HFFc6 (cell line): Measurements from ENCODE around the gene RAP1GAP2. TPM values are rescaled to one million over a fixed set of nuclear protein-coding genes. Genes with fewer than 3 reads are reported as not detected.
A peak's percentile ranks its signal among the peaks of the same experiment; 100 is the strongest.

Experiments
- DNase-seq: peaks from one replicate; pipeline ENCODE4 v3.0.0-alpha.2; 2018
- H3K27ac Mint-ChIP-seq: 2 replicates; pipeline ENCODE4 v1.8.0; 2020; ENCODE audit warnings: mild to moderate bottlenecking, mixed read lengths
- H3K27me3 Mint-ChIP-seq: 2 replicates; pipeline ENCODE4 v1.8.0; 2021; ENCODE audit warnings: mild to moderate bottlenecking, moderate library complexity, mixed read lengths; ENCODE audit not compliant: insufficient read depth
- H3K36me3 Mint-ChIP-seq: 2 replicates; pipeline ENCODE4 v1.8.0; 2021; ENCODE audit warnings: low read depth, mixed read lengths
- H3K4me1 Mint-ChIP-seq: 2 replicates; pipeline ENCODE4 v1.8.0; 2020; ENCODE audit warnings: low read depth, mixed read lengths
- H3K4me3 Mint-ChIP-seq: 2 replicates; pipeline ENCODE4 v1.8.0; 2020; ENCODE audit warnings: mild to moderate bottlenecking, moderate library complexity, mixed read lengths
- H3K9me3 Mint-ChIP-seq: 2 replicates; pipeline ENCODE4 v1.8.0; 2020; ENCODE audit warnings: mild to moderate bottlenecking, mixed read lengths
- total RNA-seq, 6 experiments: library from RNA; stranded (reverse); fragmentation: NEBNext Ultra II Directional; extraction: Animal tissue kit (Norgen Biotek cat#: 25700); gene quantifications; 2 replicates in 1 of 6; 3 replicates in 5 of 6; pipeline ENCODE4 v1.2.3, GENCODE V29; 2021
- TF ChIP-seq, protein P1 (sequence below): fragments of 200-600 bp; sonication (generic); IDR thresholded peaks from 2 replicates; pipeline ENCODE4 v1.5.0; 2021; ENCODE audit warnings: antibody characterized with exemption, mild to moderate bottlenecking

The RAP1GAP2 gene
- total RNA-seq, 6 experiments from 2014 or later = 7.9 to 27.4 (median 23.9) TPM

DNA sequence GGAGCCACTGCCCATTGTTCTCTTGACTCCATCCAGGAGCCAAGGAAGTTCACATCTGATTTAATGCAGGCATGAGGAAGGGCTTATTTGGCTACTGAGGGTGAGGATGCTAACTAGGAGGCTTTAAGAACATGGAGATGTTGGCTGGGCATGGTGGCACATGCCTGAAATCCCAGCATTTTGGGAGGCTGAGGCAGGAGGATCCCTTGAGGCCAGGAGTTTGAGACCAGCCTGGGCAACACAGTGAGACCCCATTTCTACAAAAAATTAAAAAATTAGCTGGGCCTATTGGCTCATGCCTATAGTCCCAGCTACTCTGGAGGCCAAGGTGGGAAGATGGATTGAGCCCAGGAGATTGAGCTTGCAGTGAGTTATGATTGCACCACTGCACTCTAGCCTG is 116.5 kb downstream of the RAP1GAP2 start:
- peaks cover 25% of the 10 kb centered on the region for H3K36me3 Mint-ChIP-seq
- H3K4me3 Mint-ChIP-seq = no peak overlapping the region
- no peaks in the 10 kb centered on the region; the same call in 1 of the 2 replicates for H3K27me3 Mint-ChIP-seq
- no peaks in the 10 kb centered on the region; the same call in 1 of the 2 replicates for H3K4me1 Mint-ChIP-seq
- no peak overlapping the region for H3K27ac Mint-ChIP-seq
- no peak for DNase-seq
- TF ChIP-seq, protein P1, sequence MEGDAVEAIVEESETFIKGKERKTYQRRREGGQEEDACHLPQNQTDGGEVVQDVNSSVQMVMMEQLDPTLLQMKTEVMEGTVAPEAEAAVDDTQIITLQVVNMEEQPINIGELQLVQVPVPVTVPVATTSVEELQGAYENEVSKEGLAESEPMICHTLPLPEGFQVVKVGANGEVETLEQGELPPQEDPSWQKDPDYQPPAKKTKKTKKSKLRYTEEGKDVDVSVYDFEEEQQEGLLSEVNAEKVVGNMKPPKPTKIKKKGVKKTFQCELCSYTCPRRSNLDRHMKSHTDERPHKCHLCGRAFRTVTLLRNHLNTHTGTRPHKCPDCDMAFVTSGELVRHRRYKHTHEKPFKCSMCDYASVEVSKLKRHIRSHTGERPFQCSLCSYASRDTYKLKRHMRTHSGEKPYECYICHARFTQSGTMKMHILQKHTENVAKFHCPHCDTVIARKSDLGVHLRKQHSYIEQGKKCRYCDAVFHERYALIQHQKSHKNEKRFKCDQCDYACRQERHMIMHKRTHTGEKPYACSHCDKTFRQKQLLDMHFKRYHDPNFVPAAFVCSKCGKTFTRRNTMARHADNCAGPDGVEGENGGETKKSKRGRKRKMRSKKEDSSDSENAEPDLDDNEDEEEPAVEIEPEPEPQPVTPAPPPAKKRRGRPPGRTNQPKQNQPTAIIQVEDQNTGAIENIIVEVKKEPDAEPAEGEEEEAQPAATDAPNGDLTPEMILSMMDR = no peak
- no peaks in the 10 kb centered on the region; the same call in 1 of the 2 replicates for H3K9me3 Mint-ChIP-seq

DNA sequence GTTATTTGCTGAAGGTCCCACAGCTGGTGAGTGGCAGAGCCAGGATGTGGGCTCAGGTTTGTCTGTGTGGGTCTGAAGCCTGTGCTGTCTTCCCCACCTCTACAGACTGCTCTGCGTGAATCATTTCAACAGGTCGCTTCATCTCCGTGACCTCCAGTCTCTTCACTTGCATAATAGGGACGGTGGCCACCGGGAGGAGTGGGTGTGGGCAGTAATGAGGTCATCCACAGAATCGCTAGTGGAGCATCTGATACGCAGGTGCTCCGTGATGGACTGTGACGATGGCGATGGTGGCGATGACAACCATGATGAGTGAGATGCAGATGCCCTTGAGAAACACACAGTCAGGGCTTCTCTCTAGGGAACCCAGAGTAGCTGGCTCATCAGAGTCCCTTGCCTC is 120.2 kb downstream of the RAP1GAP2 start:
- H3K27me3 Mint-ChIP-seq = peaks cover 5% of the 10 kb centered on the region
- H3K4me3 Mint-ChIP-seq = no peak overlapping the region
- DNase-seq = no peak
- H3K27ac Mint-ChIP-seq = no peak overlapping the region
- H3K9me3 Mint-ChIP-seq = no peaks in the 10 kb centered on the region; the same call in 1 of the 2 replicates
- TF ChIP-seq, protein P1 = no peak
- peaks cover 7% of the 10 kb centered on the region; the same call in 1 of the 2 replicates for H3K4me1 Mint-ChIP-seq
- peaks cover 26% of the 10 kb centered on the region for H3K36me3 Mint-ChIP-seq

DNA sequence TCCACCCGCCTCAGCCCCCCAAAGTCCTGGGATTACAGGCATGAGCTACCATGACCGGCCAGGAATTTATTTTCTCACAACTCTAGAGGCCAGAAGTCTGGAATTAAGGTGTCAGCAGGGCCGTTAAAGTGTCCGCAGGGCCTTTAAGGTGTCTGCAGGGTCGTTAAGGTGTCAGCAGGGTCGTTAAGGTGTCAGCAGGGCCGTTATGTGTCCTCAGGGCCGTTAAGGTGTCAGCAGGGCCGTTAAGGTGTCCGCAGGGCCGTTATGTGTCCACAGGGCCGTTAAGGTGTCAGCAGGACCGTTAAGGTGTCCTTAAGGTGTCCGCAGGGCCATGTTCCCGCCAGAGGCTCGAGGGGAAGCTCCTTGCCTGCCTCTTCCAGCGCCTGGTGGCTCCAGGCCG is 125.2 kb downstream of the RAP1GAP2 start:
- Mint-ChIP-seq H3K27ac (no peak overlapping the region), H3K27me3 (peaks cover 5% of the 10 kb centered on the region), H3K9me3 (peaks cover 6% of the 10 kb centered on the region; the same call in 1 of the 2 replicates), H3K4me3 (no peak overlapping the region), H3K4me1 (peaks cover 38% of the 10 kb centered on the region), H3K36me3 (peaks cover 22% of the 10 kb centered on the region)
- DNase-seq = no peak
- TF ChIP-seq, protein P1 = no peak

DNA sequence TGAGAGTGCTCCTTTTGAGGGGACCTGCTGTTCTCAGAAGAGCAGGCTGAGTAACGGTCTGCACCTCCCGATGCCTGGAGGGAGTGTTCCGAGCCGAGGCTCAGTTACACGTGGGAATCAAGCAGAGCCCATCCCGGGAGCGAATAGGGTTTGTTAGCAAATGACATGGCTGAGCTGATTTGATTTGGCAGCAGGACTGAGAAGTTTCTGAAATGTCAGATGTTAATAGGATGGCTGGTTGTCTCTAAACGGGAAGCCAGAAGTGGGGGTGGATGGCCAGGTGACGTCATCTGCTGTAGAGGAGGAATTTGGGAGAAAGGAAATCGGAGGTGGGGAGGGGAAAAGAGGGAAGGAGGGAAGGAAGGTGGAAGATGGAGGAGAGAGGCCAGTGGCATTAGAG is 128.0 kb downstream of the RAP1GAP2 start:
- Mint-ChIP-seq H3K36me3 (peaks cover 29% of the 10 kb centered on the region), H3K27ac (peak overlapping the region; percentile 95), H3K9me3 (peaks cover 12% of the 10 kb centered on the region; the same call in 1 of the 2 replicates), H3K4me1 (peaks cover 36% of the 10 kb centered on the region), H3K27me3 (peaks cover 3% of the 10 kb centered on the region), H3K4me3 (peak overlapping the region; percentile 51)
- TF ChIP-seq, protein P1 = no peak
- no peak for DNase-seq

DNA sequence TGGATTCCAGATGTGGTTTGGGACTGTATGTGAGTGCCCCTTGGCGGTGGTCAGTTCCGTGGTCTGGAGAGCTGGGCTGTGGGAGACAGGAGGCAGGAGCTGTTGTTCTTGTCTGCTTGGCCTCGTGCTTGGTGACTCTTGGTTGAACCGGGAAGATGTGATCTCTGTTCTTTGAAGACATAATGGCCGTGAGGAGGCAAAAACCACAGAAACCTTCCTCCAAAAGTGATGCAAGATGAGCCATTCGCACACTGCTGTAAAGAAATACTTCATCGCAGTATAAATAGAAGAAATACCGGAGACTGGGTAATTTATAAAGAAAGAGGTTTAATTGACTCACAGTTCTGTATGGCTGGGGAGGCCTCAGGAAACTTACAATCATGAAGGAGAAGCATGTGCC is 128.8 kb downstream of the RAP1GAP2 start:
- Mint-ChIP-seq H3K27ac (peak overlapping the region; percentile 95), H3K9me3 (peaks cover 12% of the 10 kb centered on the region; the same call in 1 of the 2 replicates)
- DNase-seq = no peak

More for the DNA sequence above, 128.8 kb downstream of the RAP1GAP2 start:
- TF ChIP-seq, protein P1 = no peak
- Mint-ChIP-seq H3K4me3 (peak overlapping the region; percentile 8; the same call in 1 of the 2 replicates), H3K36me3 (peaks cover 28% of the 10 kb centered on the region), H3K27me3 (no peaks in the 10 kb centered on the region; the same call in 1 of the 2 replicates), H3K4me1 (peaks cover 34% of the 10 kb centered on the region)
